GM10847 (cell line): Measurements from ENCODE around the gene FLNB.

Source experiments
- POLR2A ChIP-seq: IDR thresholded peaks from 2 replicates; pipeline ENCODE4 v1.6.1; 2011; ENCODE audit not compliant: insufficient read length; ENCODE audit errors: extremely low read depth

Gene FLNB

DNA sequence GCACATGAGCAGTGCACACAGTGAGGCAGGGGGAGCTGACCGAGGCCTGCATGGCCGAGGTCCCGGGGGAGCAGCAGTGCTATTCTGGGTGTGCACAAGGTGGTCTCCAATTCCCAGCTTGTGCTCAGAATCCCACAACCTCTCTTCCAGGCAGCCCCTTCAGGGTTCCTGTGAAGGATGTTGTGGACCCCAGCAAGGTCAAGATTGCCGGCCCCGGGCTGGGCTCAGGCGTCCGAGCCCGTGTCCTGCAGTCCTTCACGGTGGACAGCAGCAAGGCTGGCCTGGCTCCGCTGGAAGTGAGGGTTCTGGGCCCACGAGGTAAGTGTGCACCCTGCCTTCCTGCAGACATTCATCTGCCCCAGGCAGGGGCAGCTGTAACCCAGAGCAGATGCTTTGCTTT lies 122.4 kb downstream of the FLNB start:
- no peak for TF ChIP-seq POLR2A

DNA sequence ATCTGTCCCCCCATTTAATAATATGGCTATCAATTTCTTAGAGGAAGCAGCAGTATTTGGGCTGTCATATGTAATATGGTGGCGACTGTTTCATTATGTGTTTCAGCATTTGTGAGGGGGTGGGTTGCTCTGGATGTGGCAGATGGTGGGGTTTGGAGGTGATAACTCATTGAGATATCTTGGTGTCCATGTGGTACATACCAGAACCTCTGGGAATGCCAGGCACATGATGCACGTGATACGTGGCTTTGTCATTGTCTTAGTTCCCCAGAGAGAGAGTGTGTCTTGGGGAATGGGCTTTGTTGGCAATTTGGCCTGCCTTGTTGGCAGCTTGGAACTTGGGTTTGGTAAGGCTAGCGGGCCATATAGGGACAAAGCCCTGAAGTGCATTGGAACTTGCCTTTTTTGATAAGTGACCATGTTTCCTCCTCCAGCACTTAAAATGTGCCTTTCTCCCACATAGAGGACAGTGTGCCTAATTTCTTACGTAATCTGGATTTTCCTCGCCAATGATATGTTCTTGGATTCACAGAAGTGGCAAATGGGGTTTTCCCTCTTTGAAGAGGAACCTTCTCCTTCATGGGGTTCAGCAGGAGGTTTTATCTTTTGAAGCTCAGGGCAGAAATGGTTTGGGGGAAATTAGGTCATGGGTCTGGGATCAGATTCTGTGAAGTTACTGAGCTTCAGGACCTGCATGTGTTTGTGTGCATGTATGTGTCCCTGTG lies 123.0 kb downstream of the FLNB start:
- TF ChIP-seq POLR2A = no peak

DNA sequence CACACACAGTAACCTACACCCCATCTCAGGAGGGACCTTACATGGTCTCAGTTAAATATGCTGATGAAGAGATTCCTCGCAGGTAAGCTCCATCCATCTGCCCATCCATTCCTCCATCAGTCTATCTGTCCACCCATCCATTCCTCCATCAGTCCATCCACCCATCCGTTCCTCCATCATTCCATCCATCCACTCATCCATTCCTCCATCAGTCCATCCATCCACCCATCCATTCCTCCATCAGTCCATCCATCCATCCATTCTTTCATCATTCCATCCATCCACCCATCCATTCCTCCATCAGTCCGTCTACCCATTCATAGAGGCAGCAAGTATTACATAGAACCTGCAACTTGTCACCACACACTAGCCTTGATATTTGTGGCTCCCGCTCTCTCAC lies 124.6 kb downstream of the FLNB start:
- no peak for TF ChIP-seq POLR2A

DNA sequence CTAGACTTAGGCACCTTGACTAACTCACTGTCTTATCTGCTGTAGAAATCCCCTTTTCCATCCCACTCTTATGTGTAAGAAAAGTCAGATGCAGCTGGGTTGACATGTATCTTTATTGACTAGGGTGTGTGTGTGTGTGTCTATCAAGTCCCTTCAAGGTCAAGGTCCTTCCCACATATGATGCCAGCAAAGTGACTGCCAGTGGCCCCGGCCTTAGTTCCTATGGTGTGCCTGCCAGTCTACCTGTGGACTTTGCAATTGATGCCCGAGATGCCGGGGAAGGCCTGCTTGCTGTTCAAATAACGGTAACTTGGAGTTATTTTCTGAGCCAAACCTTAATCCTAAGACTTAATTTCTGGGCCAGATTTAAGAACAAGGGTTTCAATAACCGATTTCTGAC lies 126.2 kb downstream of the FLNB start:
- no peak for TF ChIP-seq POLR2A

DNA sequence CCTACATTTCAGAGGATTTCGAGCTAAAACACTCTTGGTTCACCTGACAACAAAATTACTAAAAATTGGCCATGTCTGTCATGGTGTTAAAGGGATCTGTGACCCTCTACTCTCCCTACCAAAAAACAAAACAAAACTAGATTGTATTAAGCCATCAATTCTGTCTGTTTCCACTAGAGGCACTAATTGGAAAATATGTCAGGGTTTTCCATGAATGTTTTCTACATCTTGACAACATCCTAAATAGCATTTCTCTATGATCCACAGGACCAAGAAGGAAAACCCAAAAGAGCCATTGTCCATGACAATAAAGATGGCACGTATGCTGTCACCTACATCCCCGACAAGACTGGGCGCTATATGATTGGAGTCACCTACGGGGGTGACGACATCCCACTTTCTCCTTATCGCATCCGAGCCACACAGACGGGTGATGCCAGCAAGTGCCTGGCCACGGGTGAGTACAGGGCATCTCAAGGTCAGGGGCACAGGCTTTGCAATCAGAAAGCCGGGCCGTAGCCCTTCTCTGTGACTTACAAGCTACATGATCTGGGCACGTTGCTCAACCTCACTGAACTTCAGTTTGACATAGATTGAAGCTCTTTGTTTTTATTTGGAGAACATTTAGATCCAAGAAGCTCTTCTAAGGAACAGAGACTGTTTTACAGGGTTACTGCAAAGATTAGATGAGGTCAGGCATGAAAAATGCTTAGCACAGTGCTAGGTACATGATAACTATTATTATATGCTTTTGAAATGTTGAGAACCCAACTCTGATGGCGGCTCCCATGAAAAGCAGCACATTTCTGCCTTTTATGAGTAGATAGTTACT lies 127.7 kb downstream of the FLNB start:
- no peak for TF ChIP-seq POLR2A

DNA sequence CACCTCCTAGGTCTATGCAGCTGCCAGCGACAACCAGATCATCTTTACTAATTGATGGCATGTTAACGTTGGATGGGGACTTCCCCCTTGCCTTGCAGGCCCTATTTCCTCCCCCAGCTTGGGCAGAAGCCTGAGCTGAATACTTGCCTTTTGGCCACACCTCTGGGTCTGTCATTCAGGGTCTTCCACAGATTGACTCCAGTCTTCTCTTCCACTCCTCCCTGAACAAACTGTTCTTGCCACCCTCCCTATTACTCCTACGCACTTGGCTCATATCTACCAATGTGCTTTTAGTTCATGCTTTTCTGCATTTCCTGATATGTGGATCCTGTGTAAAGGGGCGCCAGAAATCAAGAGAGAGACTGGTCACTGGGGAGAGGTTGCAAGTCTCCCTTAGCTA lies 129.1 kb downstream of the FLNB start:
- no peak for TF ChIP-seq POLR2A

DNA sequence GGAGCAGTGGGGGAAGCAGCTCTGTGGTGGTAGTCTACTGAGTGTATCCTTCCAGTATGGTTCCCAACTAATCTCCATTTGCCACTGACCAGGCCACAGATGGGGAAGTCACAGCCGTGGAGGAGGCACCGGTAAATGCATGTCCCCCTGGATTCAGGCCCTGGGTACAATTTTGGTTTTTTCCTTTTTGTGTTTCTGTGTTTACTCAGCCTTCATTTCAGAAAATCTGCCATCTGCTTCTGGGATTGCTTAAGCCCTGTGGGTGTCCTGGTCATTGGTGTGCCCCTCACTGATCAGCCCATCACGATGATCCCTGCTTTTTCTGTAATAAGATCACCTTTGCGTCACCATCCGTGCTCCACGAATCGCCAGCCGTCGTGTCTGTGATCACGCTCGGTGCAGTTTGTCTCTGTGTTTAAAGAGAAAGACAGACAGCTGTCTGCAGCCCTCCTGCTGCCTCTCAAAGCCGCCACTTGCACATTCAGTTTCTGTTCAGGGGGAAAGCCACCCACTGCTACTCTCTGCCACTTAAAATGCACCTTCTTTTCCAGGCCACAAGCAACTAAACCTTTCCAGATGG lies 133.6 kb downstream of the FLNB start:
- TF ChIP-seq POLR2A = no peak

DNA sequence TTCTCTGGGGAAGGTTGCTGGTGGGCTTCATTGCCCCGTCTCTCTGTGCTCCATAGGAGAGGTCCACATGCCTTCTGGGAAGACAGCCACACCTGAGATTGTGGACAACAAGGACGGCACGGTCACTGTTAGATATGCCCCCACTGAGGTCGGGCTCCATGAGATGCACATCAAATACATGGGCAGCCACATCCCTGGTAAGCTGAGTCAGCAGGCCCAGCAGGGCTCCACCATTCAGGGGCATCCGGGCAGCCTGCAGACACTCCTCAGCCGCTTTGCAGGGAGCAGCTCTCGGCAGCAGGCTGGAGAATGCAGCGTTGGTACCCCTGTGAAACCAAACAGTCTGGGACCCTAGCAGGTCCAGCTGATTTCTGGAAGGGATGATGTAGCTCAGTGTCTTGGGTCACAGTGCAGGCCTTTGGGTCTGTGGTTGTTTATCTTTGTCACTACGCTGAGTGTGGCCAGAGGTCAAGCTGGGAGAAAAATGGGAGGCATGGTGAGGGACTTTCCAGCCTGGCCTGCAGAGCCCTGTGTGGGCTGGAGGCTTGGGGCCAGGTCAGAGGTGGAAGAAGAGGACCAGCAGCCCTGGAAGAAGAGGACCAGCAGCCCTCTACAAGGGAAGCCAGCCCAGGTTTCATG lies 135.3 kb downstream of the FLNB start:
- TF ChIP-seq POLR2A = no peak

DNA sequence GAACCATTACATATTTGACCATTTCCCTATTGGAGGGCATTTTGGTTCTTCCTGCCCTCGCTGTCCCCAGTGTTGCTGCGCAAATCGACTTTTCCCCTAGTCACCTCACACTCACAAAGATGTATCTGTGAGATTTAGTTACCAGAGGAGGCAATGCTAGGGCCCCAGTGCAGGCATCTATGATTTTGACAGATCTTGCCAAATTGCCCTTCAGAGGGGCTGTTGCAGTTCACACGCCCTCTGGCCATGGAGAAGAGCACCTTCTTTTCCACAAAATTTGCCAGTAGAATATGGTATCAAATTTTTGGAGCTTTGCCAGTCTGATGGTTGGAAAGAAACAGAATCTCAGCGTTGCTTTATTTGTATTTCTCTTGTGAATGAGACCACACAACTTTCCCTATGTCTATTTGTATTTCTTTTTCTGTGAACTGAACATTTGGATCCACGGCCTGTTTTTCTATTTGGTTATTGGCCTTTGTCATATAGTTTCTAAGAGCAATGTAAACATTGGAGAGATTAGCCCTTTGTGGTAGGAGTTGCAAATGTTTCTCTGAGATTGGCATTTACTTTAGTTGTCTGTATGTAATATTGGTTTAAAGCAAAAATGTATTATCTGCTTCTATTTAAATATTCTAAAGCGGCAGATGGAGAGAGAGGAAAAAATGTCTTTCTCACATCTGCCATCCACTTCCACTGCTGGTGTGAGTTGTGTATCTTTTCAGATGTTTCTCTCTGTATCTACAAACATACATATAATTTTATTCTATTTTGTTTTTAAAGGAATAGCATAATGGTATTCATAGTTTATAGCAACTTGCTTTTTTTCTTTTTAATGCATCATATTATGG lies 136.5 kb downstream of the FLNB start:
- no peak for TF ChIP-seq POLR2A

DNA sequence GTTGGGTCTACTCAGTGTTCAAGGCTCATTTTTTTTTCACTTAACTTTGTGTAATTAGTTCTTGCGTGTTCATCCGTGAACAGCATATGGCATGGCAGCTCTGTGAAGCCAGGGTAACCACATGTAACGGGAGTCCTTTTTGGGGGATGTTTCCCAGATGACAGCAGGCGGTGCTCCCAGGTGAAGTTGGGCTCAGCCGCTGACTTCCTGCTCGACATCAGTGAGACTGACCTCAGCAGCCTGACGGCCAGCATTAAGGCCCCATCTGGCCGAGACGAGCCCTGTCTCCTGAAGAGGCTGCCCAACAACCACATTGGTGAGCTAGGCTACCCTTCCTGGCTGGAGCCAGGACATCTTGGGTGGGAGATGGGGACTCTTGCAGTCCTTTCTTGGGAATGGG lies 139.8 kb downstream of the FLNB start:
- no peak for TF ChIP-seq POLR2A

DNA sequence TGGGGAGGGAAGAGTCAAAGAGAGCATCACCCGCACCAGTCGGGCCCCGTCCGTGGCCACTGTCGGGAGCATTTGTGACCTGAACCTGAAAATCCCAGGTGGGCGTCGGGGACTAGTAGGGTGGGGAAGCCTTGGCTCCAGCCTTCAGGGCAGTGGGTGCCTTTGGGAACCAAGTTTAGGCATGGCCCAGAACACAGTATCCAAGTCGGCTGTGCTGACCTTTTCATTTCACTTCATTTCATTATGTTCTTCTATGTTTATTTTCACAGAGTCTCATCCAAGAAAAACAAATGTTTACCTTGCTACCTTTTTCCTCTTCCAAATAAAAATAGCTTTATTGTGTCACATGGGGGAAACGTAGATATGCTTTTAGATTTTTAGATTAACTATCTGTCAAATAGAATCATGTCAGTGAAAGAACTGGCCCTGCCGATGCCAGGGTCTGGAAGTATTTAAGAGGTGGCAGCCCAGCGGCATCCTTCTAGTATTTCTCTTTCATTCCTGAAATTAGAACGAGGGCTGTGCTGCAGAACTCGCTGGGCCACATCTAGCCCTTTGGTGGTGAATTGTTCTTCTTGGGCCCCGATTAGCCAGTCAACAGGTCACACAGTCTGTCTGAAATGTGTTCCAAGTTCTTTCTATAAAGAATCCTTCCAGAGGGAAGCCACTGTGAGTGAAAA lies 142.0 kb downstream of the FLNB start:
- no peak for TF ChIP-seq POLR2A

DNA sequence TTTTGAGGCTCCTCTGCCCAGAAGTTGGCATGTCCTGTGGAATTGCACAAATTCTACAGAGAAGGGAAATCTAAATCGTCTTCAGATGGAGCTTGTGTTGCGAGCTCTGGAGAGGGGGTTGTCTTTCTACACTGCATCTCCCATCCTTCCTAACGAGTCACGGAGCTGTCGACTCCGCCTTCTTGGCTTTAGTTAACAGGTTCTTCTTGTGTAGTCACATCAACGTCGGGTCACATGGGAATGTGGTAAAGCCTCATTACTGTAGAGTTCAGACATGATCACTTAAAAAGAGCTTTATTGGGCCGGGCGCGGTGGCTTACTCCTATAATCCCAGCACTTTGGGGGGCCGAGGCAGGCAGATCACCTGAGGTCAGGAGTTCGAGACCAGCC lies 142.6 kb downstream of the FLNB start:
- no peak for TF ChIP-seq POLR2A

DNA sequence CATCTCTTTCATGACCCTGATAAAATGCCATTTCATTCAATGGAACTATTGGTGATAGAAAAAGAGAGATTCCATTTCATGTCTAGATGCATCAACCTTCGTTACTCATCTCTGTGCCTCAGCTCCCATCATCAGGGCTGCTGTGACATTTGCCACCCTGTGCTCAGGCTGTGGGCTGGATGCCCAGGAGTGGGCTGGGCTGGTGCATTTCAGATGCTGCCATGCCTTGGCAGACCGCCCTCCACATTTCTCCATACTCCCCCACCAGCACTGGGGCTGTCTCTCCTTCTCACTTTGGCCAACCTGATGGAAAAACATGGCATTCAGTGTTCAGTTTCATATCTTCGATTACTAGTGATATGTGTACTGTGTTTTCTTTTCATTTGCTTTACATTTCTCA lies 143.4 kb downstream of the FLNB start:
- no peak for TF ChIP-seq POLR2A
